ENCODE data around the gene CCDC47. TPM values are rescaled to one million over a fixed set of nuclear protein-coding genes. Genes with fewer than 3 reads are reported as not detected.

Gene CCDC47
- total and polyA plus RNA-seq, 2 donors (not counting 1 experiment from before 2014, with no cell fraction given), result 7.4 to 39.7 TPM

DNA sequence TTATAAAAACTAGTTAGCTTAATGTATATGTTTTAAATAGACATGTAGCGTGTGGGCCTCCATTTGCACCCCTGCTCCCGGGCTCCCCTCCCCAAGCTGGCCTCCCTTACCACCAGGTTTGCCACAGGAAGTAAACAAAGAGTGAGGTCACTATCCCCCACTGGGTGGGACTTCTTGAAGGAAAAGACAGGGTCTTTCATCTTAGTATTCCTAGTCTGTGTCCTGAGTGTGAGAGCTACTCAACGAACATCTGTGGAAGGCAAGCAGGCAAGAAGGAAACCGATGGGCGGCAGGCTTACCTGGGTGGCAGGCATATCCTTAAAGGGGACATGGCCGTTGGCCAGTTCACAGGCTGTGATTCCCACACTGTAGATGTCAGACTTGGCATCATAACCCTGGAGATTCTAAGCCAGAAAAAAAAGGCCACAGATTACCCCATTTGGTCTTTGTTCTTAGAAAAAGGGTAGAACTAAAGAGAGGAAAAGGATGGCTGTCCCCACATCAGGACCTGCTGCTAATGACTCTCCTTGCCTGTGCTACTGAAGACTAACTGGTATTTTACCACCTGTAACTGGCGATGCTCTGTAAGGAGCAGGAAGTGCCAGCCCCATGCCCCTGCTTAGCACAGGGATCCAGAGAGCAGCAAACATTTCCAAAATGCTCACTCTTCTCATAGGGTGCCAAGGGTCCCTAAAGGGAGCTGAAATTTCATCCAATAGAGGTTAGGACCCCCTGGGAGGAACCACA is 66.9 kb downstream of the CCDC47 start:
- H3K36me3 ChIP-seq (replicated peaks in 1 of 2; ENCODE audit: control extremely low read depth in 1 of 2, control insufficient read depth in 1 of 2, extremely low read depth in 1 of 2, insufficient read depth in 2 of 2, low read length in 1 of 2), result peaks cover 0 to 39% of the 10 kb centered on the region in 2 experiments
- POLR2A ChIA-PET, result interaction anchor here (0.8 to 1.1 kb wide), 3 partner anchors 9 to 36 kb away, joined by 3 to 5 read pairs (median 4); no protein-coding TSS in a partner anchor
- Mint-ChIP-seq H3K27ac (peak overlapping the region; percentile 92), H3K4me1 (peaks cover 73% of the 10 kb centered on the region), H3K9me3 (ENCODE audit: insufficient read depth) (no peaks in the 10 kb centered on the region), H3K27me3 (no peaks in the 10 kb centered on the region), H3K4me3 (peak overlapping the region; percentile 21)
- 85% methylated on average over 4 of the region's 7 CpGs for WGBS (ENCODE audit: insufficient coverage)
- peaks cover 16% of the 10 kb centered on the region for H4K20me1 ChIP-seq (ENCODE audit: control insufficient read depth, insufficient read depth, low read length, poor library complexity, severe bottlenecking)
- DNase-seq (no peak), ATAC-seq (ENCODE audit: low read depth) (no peak)
- H3K27me3 ChIP-seq (replicated peaks in 1 of 4; ENCODE audit: control extremely low read depth in 1 of 4, control insufficient read depth in 3 of 4, insufficient read depth in 4 of 4, low read length in 3 of 4), result no peaks in the 10 kb centered on the region
- H3K4me2 ChIP-seq (replicated peaks; ENCODE audit: low read depth, low read length, poor library complexity, severe bottlenecking), result peak overlapping the region; percentile 39
- H3K79me2 ChIP-seq (ENCODE audit: control insufficient read depth, insufficient read depth, low read length), result peaks cover 48% of the 10 kb centered on the region
- CTCF ChIA-PET, result interaction anchor here (0.6 to 5.0 kb wide), 4 partner anchors 9 to 281 kb away, joined by 3 to 82 read pairs (median 5); no protein-coding TSS in a partner anchor
- intact Hi-C loops (cut with micrococcal nuclease), result no loop called here
- H3K9ac ChIP-seq (ENCODE audit: low read length), result no peak overlapping the region
- H3K4me1 ChIP-seq (ENCODE audit: control insufficient read depth in 2 of 2, insufficient read depth in 2 of 2, low read length in 2 of 2), result peaks cover 53 to 61% of the 10 kb centered on the region in 2 donors
- H3K4me3 ChIP-seq (ENCODE audit: control extremely low read depth in 1 of 5, extremely low read depth in 1 of 5, insufficient read depth in 1 of 5, low read depth in 2 of 5, low read length in 4 of 5), result no peak overlapping the region
- H3K27ac ChIP-seq (ENCODE audit: low read length in 2 of 2), result peak overlapping the region; percentile 38 to 75
- H3K9me3 ChIP-seq (ENCODE audit: control extremely low read depth in 1 of 3, control insufficient read depth in 2 of 3, insufficient read depth in 1 of 3, low read length in 2 of 3), result no peaks in the 10 kb centered on the region
- H2AFZ ChIP-seq (ENCODE audit: insufficient read depth, low read depth, low read length, poor library complexity, severe bottlenecking), result no peak overlapping the region
- TF ChIP-seq, protein P1, sequence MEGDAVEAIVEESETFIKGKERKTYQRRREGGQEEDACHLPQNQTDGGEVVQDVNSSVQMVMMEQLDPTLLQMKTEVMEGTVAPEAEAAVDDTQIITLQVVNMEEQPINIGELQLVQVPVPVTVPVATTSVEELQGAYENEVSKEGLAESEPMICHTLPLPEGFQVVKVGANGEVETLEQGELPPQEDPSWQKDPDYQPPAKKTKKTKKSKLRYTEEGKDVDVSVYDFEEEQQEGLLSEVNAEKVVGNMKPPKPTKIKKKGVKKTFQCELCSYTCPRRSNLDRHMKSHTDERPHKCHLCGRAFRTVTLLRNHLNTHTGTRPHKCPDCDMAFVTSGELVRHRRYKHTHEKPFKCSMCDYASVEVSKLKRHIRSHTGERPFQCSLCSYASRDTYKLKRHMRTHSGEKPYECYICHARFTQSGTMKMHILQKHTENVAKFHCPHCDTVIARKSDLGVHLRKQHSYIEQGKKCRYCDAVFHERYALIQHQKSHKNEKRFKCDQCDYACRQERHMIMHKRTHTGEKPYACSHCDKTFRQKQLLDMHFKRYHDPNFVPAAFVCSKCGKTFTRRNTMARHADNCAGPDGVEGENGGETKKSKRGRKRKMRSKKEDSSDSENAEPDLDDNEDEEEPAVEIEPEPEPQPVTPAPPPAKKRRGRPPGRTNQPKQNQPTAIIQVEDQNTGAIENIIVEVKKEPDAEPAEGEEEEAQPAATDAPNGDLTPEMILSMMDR (IDR thresholded peaks at IDR 0.05), result no peak
- no peak for TF ChIP-seq EZH2 (IDR thresholded peaks at IDR 0.05; ENCODE audit: borderline replicate concordance, insufficient read depth, low read depth, low read length, poor library complexity, severe bottlenecking)

- WGBS (ENCODE audit: insufficient coverage), result 8% methylated on average over 3 of the region's 3 CpGs
- Histone ChIP-seq H3K9me3 (ENCODE audit: control extremely low read depth in 1 of 3, control insufficient read depth in 2 of 3, insufficient read depth in 1 of 3, low read length in 2 of 3) (peaks cover 0 to 6% (median 0%) of the 10 kb centered on the region in 3 donors), H2AFZ (ENCODE audit: insufficient read depth, low read depth, low read length, poor library complexity, severe bottlenecking) (no peak overlapping the region), H4K20me1 (ENCODE audit: control insufficient read depth, insufficient read depth, low read length, poor library complexity, severe bottlenecking) (peaks cover 16% of the 10 kb centered on the region), H3K4me3 (ENCODE audit: control extremely low read depth in 1 of 5, extremely low read depth in 1 of 5, insufficient read depth in 1 of 5, low read depth in 2 of 5, low read length in 4 of 5) (no peak overlapping the region), H3K4me1 (ENCODE audit: control insufficient read depth in 2 of 2, insufficient read depth in 2 of 2, low read length in 2 of 2) (peaks cover 59 to 67% of the 10 kb centered on the region in 2 donors), H3K9ac (ENCODE audit: low read length) (no peak overlapping the region), H3K4me2 (replicated peaks; ENCODE audit: low read depth, low read length, poor library complexity, severe bottlenecking) (peak overlapping the region; percentile 39), H3K79me2 (ENCODE audit: control insufficient read depth, insufficient read depth, low read length) (peaks cover 54% of the 10 kb centered on the region), H3K36me3 (replicated peaks in 1 of 2; ENCODE audit: control extremely low read depth in 1 of 2, control insufficient read depth in 1 of 2, extremely low read depth in 1 of 2, insufficient read depth in 2 of 2, low read length in 1 of 2) (peaks cover 0 to 33% of the 10 kb centered on the region in 2 experiments), H3K27me3 (replicated peaks in 1 of 4; ENCODE audit: control extremely low read depth in 1 of 4, control insufficient read depth in 3 of 4, insufficient read depth in 4 of 4, low read length in 3 of 4) (no peaks in the 10 kb centered on the region), H3K27ac (ENCODE audit: low read length in 2 of 2) (peak overlapping the region; percentile 38 to 75)
- intact Hi-C loops (cut with micrococcal nuclease), result no loop called here
- no peaks in the 10 kb centered on the region for H3K27me3 Mint-ChIP-seq
- peak overlapping the region; percentile 30 for H3K4me3 Mint-ChIP-seq
- no peaks in the 10 kb centered on the region for H3K9me3 Mint-ChIP-seq (ENCODE audit: insufficient read depth)
- H3K27ac Mint-ChIP-seq, result peak overlapping the region; percentile 92
- peaks cover 76% of the 10 kb centered on the region for H3K4me1 Mint-ChIP-seq
- CTCF ChIA-PET, result interaction anchor here (1.3 to 1.5 kb wide), 2 partner anchors 8 to 10 kb away, joined by 5 read pairs; no protein-coding TSS in a partner anchor
- TF ChIP-seq EZH2 (IDR thresholded peaks at IDR 0.05; ENCODE audit: borderline replicate concordance, insufficient read depth, low read depth, low read length, poor library complexity, severe bottlenecking), result no peak
- TF ChIP-seq, protein P1 (IDR thresholded peaks at IDR 0.05), result no peak
- ATAC-seq (ENCODE audit: low read depth) (no peak), DNase-seq (no peak)
- POLR2A ChIA-PET, result interaction anchor here (0.8 to 1.1 kb wide), 3 partner anchors 8 to 37 kb away, joined by 3 to 5 read pairs (median 4); no protein-coding TSS in a partner anchor
Observed at GRCh38 chr17:63705657-63706056, 67.7 kb downstream of the CCDC47 start.

All from B cell (primary cell).